ENCODE results near the gene ZFYVE27.

The ZFYVE27 gene

DNA sequence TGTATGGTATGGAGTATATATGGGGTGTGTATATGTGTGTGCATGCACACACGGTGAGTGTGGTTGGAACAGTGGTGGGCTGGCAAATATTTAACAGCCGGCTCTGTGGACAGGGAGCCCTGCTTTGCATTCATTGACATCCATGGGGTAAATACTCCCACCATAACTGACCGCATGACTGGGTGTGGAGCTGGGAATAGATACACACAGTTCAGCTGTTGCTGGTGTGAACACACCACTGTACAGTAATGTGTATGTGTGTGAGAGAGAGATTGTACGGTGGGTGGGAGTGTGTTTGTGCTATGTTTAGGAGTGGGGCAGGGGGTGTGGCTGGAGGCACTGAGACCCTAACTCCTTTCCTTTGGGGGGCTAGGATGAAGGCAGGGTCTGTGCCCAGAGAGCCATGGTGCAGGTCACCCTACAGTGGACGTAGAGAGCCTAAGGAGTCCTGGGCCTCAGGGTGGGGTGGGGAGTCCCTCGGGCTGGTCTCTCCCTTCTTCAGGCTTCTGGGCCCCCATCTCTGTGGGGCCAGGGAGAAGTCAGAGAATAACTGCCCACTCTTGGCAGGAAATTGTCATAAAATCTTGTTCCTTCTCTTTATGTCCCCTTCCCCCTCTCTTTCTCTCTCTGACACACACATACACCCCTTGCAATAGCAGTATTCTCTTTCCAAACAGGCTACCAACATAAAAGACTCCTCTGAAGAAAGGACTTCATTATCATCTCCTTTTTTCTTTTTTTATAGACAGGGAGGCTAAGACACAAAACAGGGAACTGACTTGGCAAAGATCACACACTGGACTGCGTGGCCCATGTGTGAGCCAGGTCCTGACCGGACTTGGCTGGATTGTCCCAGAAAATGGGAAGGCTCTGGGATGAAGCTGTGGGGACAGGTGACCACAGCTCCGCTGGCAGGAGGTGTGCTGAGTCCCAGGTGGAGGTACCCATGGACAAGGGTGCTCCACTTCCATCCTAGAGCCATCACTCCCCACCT is 31.7 kb downstream of the ZFYVE27 start:
- TF ChIP-seq, protein P1, sequence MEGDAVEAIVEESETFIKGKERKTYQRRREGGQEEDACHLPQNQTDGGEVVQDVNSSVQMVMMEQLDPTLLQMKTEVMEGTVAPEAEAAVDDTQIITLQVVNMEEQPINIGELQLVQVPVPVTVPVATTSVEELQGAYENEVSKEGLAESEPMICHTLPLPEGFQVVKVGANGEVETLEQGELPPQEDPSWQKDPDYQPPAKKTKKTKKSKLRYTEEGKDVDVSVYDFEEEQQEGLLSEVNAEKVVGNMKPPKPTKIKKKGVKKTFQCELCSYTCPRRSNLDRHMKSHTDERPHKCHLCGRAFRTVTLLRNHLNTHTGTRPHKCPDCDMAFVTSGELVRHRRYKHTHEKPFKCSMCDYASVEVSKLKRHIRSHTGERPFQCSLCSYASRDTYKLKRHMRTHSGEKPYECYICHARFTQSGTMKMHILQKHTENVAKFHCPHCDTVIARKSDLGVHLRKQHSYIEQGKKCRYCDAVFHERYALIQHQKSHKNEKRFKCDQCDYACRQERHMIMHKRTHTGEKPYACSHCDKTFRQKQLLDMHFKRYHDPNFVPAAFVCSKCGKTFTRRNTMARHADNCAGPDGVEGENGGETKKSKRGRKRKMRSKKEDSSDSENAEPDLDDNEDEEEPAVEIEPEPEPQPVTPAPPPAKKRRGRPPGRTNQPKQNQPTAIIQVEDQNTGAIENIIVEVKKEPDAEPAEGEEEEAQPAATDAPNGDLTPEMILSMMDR (IDR thresholded peaks at IDR 0.05): no peak
- no peak for DNase-seq
- Histone ChIP-seq H3K4me1 (peaks cover 0 to 14% (median 12%) of the 10 kb centered on the region in 4 donors), H3K27ac (no peak overlapping the region), H3K9me3 (no peaks in the 10 kb centered on the region), H3K36me3 (no peaks in the 10 kb centered on the region), H3K27me3 (peaks cover 0 to 44% of the 10 kb centered on the region in 2 donors), H3K4me3 (no peak overlapping the region)
- intact Hi-C loops (cut with DNase I; ENCODE audit: low total_unique reads): no loop called here

DNA sequence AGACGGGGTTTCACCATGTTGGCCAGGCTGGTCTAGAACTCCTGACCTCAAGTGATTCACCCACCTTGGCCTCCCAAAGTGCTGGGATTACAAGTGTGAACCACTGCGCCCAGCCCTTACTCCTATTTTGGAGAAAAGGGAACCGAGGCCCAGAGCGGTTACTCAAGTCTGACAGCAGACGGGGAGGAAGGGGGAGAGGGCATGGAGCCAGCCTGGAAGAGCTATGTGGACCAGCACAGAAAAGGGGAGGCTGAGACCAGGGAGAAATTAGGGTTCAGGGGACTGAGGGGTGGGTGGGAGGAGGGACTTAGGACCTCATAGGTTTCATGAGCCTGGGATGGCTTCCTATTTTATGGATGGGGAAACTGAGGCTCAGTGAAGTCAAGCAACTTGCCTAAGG is 33.3 kb downstream of the ZFYVE27 start:
- peaks cover 0 to 49% of the 10 kb centered on the region in 2 donors for H3K27me3 ChIP-seq
- H3K36me3 ChIP-seq: no peaks in the 10 kb centered on the region
- TF ChIP-seq, protein P1 (IDR thresholded peaks at IDR 0.05): no peak
- H3K4me1 ChIP-seq: peaks cover 0 to 14% (median 12%) of the 10 kb centered on the region in 4 donors
- H3K4me3 ChIP-seq: no peak overlapping the region
- no peaks in the 10 kb centered on the region for H3K9me3 ChIP-seq
- intact Hi-C loops (cut with DNase I; ENCODE audit: low total_unique reads): no loop called here
- DNase-seq: no peak
- no peak overlapping the region for H3K27ac ChIP-seq

DNA sequence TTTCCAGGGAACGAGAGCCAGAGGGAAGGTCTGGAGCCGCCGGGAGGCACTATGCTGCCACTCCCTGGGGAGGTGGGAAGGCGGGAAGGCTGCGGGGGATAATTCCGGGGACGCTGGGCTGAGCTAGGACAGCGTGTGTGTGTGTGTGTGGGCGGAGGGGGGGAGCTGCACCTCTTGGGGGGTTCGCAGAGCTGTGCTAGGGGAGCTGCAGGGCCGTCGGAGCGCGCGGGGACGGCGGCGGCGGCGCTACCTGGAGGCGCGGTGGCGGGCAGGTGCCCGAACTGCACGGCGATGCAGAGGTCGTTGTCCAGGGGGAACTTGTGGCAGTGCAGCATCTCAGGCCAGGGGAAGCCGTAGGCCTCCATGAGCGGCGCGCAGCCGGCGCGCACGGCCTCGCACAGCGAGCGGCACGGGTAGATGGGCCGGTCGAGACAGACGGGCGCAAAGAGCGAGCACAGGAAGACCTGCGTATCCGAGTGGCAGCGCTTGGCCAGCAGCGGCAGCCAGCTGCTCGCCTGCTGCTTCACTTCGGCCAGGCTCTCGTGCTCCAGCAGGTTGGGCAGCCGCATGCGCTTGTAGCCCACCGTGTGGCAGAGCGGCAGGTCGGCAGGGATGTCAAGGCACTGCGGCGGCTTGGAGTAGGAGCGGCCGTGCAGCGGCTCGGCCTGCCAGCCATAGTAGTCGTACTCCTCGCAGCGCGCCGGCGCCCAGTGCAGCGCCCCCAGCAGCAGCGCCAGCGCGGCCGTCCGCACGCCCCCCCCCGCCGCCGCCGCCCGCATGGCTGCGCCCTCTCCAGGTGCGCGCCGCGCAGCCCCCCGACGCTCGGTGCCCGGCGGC is 34.3 kb downstream of the ZFYVE27 start:
- TF ChIP-seq, protein P1 (IDR thresholded peaks at IDR 0.05): no peak
- H3K4me3 ChIP-seq: no peak overlapping the region
- intact Hi-C loops (cut with DNase I; ENCODE audit: low total_unique reads): no loop called here
- H3K27me3 ChIP-seq: peaks cover 0 to 49% of the 10 kb centered on the region in 2 donors
- H3K4me1 ChIP-seq: peaks cover 0 to 14% (median 12%) of the 10 kb centered on the region in 4 donors
- H3K9me3 ChIP-seq: no peaks in the 10 kb centered on the region
- H3K36me3 ChIP-seq: no peaks in the 10 kb centered on the region
- no peak for DNase-seq
- H3K27ac ChIP-seq: no peak overlapping the region

DNA sequence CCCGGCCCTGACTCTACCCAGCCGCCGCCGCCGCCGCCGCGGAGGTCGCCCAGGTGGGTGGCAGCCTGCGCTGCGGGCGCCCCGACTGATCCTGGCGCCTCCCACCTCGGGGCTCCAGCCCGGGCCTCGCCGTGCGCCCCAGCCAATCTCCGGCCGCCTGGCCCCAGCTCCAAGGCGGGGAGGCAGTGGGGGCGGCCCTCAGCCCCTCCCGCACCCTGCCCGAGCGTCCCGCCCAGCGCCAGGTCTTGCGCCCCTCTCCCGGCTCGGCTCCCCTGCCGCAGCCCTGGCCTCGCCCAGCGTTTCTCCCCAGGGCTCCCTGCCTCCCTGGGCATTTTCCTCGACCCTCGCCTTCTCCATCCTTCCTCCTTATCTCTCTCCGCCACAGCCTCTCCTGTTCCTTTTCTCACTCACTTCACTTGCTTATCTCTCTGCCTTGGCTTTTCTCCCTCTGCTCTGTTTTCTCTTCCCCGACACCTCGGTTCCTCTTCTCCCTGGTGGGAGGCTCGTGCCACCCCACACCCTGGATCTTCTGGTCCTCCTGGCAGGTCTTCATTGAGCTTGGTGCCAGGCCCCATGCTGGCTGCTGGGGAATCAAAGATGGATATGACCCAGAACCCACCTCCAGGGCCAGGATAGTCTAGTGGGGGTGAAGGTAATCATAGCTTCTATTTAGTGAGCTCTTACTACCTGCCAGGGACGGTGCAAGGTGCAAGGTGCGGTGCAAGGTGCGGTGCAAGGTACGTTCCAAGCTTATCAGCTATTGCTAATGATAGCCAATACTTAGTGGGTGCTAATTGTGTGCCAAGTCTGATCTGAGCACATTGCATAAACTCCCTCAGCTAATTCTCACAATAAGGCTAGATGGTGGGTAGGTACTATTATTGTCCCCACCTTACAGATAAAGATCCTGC is 35.2 kb downstream of the ZFYVE27 start, which contains the start of gene SFRP5:
Gene SFRP5 (minus strand): TSS at position 87 of the 911 bp plus-strand sequence. CDS start 166 bp downstream, outside the sequence.
- TF ChIP-seq, protein P1 (IDR thresholded peaks at IDR 0.05): no peak
- Histone ChIP-seq H3K4me1 (peaks cover 0 to 14% (median 12%) of the 10 kb centered on the region in 4 donors), H3K36me3 (no peaks in the 10 kb centered on the region), H3K9me3 (no peaks in the 10 kb centered on the region), H3K4me3 (no peak within 1 kb of the TSS), H3K27ac (no peak within 1 kb of the TSS), H3K27me3 (peaks cover 0 to 49% of the 10 kb centered on the region in 2 donors)
- intact Hi-C loops (cut with DNase I; ENCODE audit: low total_unique reads): no loop called here
- no peak for DNase-seq

DNA sequence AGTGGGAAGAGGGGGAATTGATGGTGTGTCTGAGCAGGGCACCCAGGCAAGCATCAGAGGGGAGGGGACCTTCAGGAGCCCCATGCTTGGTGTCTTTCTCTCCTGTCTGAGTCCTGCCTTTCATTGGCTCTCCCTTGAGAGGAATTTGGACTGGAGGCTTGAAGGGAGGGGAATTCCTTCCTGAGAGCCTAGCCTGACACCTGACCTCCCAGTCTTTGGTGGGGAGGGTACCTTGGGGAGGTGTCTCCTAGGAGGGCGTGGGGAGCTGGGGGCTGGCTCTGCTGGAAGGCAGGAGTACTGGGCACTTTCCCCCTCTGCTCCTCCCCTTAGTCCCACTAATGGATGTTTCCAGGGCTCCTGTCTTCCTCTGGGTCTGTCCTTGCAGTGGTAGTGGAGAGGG is 36.2 kb downstream of the ZFYVE27 start:
- Histone ChIP-seq H3K27ac (no peak overlapping the region), H3K4me1 (peaks cover 0 to 14% (median 12%) of the 10 kb centered on the region in 4 donors), H3K4me3 (no peak overlapping the region), H3K36me3 (no peaks in the 10 kb centered on the region), H3K27me3 (peaks cover 0 to 49% of the 10 kb centered on the region in 2 donors), H3K9me3 (no peaks in the 10 kb centered on the region)
- DNase-seq: no peak
- TF ChIP-seq, protein P1 (IDR thresholded peaks at IDR 0.05): no peak
- intact Hi-C loops (cut with DNase I; ENCODE audit: low total_unique reads): no loop called here

All from tibial artery (tissue), 4 donors.